Endothelial cell of hepatic sinusoid (primary cell): ENCODE data around the gene SLC22A17.
"Not testable (repeated sequence)": the region's sequence is repeated elsewhere in the genome, so short reads cannot be mapped to it uniquely, and the experiment has no call there.

Source experiments
- in situ Hi-C: cut with HindIII; loops from 2 replicates; pipeline ENCODE4 v1.10.0; 2017; ENCODE audit warnings: low sequenced_read_pairs

Gene SLC22A17

DNA sequence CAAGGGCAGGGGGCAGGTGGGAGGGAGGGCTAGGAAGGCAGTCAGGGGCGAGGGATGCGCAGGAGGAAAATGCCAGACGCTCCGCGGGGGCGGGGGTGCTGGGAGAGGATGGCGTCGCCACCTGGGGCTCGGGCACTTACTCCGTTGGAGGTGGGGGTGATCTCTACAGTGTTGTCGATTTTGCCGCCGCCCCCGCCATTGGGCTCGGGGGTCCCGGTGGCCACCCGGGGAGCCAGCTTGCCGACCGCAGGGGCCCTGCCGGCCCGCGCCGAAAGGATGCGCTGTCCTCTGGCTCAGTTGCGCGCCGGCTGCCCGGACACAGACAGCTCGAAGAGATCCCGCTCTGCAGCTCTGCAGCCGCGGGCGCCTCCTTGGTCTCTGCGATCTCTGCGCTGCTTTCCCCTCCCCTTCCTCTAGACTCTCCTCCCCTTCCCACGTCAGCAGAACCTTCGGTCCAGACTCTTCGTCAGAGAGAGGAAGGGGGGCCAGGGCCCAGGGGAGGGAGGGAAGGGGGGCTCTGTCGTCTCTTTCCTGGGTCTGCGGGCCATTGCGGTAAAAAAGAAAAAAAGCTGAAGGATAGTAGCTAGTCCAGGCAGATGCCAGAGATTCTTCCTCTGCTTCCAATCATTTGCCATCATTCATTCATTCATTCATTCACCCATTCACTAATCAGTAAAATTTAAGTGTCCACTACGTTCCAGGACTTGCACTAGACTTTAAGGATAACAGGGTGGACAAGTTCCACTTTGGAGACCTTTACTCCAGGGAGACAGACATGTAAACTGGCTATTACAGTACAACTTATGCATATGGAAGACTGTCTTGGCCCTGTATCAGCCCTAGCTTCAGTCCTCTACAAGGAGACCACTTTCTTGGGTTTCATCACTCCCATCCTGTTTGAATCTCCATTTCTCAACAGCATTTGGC is at the start of gene SLC22A17:
TSS of gene SLC22A17 (minus strand) at position 382 of the 927 bp plus-strand sequence.
- in situ Hi-C loops: no loop called here

DNA sequence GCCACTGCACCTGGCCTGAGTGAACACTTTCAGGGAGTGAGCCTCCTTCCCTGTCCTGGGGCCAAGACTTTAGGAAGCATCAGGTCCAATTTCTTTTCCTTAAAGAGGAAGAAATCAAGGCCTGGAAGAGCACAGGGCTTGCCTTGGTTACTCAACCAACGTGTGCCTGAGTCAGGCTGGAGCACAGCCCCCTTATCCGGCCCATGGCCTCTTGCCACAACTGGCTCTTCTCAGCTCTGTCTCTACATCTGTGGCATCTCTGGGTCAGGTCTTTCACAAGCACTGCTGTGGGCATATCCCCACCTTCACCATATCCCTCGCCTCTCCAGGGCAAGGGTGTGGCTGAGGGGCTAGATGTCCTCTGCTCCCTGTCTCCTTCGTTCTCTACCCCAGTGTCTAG is 48.6 kb upstream of the SLC22A17 start:
- in situ Hi-C loops: no loop called here

DNA sequence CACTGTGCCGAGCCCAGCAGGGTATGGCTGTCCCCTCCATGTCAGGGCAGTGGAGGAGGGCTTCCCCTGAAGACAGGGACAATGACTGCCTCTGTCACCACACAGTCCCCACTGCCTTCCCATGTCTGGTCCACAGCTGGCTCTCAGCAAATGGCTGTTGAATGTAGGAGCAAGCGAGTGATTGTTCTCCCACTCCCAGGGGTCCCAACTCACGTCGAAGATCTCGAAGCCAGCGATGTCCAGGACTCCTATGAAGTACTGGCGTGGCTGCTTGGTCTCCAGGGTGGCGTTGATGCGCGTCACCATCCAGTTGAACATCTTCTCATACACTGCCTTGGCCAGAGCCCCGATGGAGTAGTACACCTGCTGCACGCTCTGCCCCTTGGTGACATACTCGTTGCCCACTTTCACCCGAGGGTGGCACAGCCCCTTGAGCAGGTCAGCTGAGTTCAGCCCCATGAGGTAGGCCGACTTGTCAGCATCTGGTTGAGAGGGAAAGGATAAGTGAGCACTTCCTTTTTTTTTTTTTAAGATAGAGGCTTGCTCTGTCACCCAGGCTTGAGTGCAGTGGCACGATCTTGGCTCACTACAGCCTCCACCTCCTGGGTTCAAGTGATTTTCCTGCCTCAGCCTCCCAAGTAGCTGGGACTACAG is 47.9 kb upstream of the SLC22A17 start:
- in situ Hi-C loops: not testable (repeated sequence)

DNA sequence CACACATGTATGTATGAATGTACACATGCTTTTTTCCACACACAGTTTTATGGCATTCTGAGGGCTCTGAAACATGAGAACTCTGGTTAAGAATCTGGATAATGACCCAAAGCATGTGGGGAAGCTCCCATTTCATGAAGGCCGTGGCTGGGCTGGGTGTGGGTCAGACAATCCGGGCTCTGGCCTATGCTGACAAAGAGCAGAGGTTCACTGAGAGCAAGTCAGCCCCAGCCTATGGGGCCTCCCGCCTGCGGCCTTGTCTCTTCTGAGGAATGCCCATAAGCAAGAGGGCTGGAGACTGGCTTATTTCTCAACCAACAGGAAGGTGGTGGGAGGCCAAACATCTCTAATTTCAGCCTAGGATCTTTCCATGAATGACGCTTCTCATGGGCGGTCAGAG is 46.9 kb upstream of the SLC22A17 start:
- in situ Hi-C loops: no loop called here

DNA sequence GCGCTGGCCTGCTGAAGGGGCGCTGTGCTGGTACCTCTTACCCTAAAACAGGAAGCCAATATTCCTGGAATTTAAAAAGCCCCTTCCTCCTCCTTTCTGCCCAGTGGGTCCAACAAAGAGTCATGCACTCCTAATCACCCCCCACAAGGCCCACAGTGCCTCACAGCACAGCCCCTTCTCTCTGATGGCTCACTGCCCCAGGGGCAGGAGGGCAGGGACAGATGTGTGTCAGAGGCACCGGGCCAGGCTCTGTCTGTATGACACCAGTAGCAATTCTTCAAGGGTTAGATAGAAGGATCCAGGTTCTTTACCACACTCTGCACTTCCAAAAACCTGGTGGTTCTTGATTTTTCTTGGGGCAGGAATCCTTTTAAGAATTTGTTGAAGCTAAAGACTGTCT is 46.4 kb upstream of the SLC22A17 start:
- in situ Hi-C loops: no loop called here

DNA sequence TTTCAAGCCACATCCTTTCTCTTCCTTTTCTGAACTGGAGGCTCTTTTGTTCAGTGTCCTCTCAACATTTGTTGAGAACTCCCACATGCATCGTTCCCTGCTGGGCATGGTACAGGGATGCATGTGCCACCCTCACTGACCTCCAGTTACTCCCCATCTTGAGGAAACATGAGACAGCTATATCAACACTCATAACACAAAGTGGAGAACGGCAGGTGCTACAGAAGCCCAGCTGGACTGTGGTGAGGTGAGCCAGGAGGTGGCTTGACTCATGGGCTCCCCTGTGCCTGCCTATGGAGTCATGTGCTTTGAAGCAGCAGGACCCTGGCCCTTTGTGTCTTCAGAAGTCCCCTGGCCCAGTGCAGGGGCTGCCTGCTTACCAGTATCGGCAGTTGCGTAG is 45.7 kb upstream of the SLC22A17 start:
- in situ Hi-C loops: no loop called here

DNA sequence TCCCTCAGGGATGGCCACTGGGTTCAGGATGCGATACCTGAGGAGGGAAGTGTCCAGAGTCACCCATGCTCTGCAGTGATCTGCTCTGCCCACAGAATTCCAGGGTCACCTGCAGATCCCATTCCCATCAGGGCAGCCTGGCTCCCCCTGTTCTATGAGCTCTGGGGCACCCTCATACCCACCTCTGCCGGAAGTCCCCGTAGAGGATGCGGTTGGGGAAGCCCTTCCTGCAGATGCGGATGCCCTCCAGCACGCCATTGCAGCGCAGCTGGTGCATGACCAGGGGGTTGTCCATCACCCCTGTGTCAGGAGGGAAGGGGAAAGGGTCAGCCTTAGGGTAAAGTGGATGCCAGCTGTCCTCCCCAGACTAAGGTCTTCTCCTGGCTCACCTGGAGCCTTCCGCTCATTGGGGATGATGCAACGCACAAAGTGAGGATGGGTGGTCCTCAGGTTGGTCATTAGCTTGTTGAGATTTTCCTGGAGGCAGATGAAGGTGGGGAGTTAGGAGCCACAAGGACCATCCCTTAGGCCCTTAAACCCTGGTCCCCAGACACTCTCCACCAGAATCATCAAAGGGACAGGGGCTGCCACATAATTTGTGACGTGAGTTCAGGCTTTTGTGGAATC is 44.2 kb upstream of the SLC22A17 start:
- in situ Hi-C loops: no loop called here

DNA sequence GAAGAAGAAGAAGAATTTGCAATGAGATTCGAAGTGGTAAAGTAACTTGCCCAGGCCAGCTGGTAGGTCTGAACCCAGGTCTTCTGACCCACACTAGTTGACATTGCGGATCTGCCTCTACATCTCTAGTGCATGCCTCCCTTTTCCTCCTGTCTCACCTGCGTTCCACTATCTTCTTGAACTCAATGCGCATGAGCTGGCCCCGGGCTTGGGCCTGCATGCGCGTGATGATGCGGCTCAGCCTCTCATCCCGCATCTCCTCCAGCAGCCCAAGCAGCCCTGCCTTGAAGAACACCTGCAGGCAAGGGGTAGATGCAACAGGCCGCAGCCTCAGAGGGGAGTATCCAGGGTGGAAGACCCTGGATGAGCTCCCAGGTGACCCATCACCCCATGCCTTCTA is 43.4 kb upstream of the SLC22A17 start:
- in situ Hi-C loops: no loop called here

DNA sequence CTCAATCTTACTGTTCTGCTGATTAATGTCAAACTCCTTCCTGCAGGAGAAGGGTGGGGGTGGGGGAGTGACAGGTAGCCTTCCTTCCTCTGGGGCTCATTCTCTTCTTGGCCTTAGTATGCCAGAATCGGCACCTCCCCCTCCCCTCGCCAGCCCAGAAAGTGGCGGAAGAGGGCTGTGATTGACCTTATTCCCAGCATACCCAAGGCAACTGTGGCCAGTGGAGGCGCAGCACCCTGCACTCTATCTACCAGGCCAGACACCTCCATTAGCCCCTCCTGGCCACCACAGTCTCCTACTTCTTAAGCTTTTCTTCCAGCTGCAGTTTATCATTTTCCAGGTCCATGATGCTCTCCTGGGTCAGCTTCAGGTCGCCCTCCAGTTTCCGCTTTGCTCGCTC is 39.9 kb upstream of the SLC22A17 start:
- in situ Hi-C loops: no loop called here

DNA sequence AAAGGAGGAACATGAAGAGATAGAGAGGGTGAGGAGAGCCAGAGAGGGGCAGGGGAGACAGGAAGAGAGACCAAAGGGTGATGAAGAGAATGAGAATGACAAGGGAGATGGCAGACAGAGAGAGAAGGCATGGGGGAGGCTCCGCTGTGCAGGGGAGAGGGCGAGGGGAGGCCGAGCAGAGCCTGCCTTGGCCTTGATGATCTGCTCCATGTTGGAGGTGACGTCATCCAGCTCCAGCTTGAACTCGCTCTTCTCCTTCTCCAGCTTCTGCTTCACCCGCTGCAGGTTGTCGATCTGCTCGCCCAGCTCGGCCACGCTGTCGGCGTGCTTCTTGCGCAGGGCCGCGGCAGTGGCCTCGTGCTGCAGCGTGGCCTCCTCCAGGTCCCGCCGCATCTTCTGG is 37.2 kb upstream of the SLC22A17 start:
- in situ Hi-C loops: not testable (repeated sequence)

DNA sequence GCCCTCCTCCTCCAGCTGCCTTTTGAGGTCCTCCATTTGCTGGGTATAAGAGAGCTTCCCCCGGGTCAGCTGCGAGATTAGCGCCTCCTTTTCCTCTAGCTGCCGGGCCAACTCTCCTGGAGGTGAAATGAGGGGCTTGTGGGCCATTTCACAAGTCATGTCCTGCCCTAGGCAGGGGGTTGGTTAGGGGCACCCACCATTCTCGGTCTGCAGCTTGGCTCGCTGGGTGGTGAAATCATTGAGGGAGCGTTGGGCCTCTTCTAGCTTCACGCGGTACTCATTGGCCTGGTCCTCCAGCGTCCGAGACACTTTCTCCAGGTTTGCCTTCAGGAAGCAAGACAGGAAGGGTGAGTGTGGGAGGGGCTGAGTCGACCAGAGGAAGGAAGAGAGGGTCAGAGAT is 36.7 kb upstream of the SLC22A17 start:
- in situ Hi-C loops: no loop called here

DNA sequence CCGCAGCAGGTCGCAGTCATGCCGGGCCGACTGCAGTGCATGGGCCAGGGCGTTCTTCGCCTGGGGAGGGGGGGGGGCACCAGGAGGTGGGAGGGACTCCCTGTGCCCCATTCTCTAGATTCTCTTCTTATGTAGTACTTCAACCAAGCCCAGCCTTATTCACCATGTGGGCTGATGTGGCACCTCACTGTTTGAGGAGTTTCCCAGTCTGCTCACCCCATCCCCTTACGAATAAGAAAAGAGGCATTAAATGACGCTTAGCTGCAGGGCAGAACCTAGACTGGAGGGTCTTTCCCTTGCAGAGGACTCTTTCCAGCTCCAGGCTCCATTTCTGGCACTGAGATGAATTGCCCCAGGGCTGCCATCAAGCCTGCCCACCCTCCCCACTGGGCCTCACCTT is 36.3 kb upstream of the SLC22A17 start:
- in situ Hi-C loops: no loop called here

DNA sequence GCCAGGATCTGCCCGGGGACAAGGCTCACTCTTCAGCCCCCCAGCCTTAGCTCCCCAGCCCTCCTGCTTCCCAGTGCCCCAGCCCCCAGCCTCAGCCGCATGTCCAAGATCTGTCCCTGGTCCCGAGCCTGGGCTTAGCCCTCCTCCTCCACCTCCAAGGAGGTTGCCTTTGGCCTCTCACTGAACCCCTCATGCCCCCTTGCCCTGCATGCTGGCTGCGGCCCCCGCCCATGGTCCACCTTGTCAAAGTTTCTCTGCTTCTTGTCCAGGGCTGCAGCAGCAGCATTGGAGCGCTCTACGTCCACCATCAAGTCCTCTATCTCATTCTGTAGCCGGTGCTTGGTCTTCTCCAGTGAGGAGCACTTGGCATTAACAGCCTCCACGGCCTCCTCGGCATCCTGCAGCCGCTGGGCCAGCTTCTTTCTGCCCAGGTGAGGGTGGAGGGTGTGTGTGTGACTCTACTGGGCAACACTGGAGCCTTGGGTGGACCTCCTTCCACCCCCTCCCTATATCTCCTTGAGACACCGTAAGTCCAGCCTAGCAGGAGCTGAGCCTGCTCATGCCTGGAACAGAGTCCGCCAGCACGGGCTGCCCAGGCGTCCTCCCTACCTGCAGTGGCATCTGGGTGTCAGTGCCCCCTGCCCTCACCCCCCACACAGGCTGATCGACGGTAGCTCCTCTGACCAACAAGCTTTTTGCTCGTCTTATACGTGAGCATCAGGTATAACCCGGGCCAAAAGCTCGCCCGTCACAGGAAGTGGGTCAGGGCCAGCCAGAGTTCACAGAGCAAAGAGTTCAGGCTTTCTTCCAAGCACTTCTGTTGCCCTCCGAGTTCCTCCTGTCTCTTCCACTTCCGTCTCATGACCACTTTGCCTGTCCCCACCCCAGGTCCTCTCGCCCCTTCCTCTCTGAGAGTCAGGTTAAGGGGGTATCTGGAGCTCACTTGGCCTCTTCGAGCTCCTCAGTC is 35.5 kb upstream of the SLC22A17 start:
- in situ Hi-C loops: no loop called here

DNA sequence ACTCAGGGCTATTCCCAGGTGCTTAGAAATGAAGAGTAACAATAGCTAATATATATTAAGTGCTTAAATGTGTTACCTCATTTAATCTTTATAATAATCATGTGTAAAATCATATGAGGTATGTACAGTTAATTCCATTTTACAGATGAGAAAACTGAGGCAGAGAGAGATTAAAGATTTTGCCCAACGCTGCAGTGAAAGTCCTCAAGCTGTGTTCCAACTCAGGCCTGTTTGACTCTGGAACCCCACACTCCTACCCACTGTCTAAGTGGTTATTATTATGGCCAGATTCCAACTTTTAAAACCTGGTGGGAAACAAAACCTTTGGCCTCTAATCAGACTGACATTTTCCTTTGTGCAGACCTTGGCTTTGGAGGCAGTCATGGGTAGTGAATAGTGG is 34.3 kb upstream of the SLC22A17 start:
- in situ Hi-C loops: no loop called here

DNA sequence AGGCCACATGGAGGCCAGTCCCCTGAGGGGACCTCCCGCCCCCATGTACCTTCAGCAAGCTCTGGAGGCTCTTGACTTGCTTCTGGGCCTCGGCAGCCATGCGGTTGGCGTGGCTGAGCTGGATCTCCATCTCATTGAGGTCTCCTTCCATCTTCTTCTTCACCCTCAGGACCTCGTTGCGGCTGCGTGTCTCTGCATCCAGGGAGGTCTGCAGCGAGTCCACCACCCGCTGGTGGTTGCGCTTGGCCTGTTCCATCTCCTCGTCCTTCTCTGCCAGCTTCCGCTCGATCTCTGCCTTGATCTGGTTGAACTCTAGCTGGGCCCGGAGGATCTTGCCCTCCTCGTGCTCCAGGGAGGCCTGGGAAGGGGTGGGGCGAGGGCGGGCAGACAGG is 33.6 kb upstream of the SLC22A17 start:
- in situ Hi-C loops: not testable (repeated sequence)

DNA sequence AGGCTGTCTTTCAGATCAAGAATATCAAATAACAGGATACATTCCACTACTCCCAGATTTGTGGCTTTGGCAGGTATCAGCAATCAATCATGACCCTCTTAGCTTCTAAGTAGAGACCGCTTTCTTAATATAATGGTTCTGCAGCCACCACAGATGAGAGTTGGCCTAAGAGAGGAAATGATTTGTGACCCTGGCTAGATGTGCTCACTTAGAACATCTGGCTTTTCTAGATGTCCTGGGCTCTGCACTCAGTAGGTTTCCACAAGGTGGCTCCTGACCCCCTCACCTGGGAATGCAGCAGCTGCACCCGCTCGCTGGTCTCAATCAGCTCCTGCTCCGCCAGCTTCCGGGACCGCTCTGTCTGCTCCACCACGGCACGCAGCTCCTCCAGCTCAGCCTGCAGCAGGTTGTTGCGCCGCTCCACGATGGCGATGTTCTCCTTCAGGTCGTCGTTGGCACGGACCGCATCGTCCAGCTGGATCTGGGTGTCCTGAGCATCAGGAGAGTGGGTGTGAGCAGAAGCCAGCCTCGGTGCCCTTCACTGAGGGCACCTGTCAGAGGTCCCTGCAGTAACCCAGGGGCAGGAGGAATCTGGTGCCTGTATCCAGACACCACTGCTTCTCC is 33.1 kb upstream of the SLC22A17 start:
- in situ Hi-C loops: no loop called here

DNA sequence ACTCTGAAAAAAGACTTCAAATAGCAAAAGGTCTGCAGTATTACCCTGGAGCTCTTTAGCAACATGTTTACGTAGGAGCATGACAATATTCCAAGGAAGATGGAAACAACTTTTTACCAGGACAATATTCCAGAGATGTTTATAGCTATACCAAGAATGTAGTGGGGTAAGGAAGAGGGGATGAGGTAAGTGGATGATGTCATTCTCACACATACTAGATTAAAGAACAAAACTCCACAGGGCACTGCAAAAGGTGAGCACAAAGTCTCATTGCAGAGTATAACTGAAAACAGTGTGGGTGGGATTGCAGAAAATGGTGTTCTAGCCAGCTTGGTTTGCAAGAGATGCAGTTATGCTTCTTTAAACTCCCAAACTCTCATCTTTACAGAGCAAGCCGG is 32.6 kb upstream of the SLC22A17 start:
- in situ Hi-C loops: no loop called here

DNA sequence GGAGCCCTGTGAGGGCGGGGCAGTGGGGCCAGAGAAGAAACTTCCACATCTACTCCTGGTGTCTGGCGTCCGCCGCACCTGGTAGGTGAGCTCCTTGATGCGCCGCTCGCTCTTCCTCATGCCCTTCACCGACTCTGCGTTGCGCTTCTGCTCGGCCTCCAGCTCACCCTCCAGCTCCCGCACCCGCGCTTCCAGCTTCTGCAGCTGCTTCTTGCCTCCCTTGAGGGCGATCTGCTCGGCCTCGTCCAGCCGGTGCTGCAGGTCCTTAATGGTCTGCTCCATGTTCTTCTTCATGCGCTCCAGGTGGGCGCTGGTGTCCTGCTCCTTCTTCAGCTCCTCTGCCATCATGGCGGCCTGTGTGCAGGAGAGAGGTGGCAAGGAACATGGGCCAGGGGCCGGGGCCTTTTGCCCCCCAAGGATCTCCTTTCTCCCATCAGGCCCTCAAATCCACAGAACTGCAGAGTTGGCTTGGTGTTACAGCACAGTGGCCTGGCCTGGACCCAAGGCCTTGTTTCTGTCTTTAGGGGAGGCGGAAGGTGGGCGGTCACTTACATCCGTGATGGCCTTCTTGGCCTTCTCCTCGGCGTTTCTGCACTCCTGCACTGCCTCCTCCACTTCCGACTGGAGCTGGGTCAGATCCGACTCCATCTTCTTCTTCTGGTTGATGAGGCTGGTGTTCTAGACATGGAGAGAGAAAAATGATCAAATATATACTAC is 31.8 kb upstream of the SLC22A17 start:
- in situ Hi-C loops: no loop called here

DNA sequence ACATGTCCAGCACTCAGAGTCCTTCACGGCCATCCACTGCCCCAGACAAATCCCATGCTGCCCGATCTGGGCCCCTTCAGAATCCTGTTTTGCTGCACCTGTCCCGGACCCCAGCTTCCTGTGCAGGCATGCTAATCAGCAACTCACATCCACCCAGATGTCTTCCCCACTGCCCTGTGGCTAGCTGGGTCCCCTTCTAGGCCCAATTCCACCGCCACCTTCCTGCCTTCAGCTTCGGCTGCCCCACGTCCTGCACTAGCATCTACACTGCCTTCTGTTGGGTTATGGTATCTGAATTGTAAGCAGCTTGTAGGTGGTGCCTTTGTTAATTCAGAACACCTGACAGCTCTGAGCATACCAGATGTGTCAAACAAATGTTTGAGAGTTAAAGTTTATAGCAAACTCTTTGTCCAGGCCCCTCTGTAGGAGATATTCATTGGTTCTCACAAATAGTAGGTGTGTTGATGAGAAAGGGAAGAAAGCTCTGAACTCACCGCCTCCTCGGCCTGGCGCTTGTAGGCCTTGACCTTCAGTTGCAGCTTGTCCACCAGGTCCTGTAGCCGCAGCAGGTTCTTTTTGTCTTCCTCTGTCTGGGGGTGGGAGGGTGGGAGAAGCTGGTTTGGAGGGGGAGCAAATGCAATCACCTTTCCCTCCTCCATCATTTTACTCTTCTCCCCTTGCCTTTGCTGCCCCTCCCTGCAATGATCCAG is 30.2 kb upstream of the SLC22A17 start:
- in situ Hi-C loops: no loop called here
